Gastrocnemius medialis (tissue), 4 donors: ENCODE results near the gene C1orf174.

ENCODE experiments used
- CTCF ChIP-seq, 5 experiments: fragments of 450-650 bp in 3 of 5; fragments of 200-600 bp in 2 of 5; sonication (generic) in 2 of 5; IDR thresholded peaks in 4 of 5; conservative IDR thresholded peaks in 1 of 5; 1 replicate in 4 of 5; 2 replicates in 1 of 5; pipeline ENCODE4 v1.5.1; 2016 to 2019; ENCODE audit warnings: antibody characterized with exemption in 5 of 5, mild to moderate bottlenecking in 3 of 5, moderate library complexity in 3 of 5
- POLR2A ChIP-seq, 2 donors: fragments of 450-650 bp; IDR thresholded peaks; one replicate each; pipeline ENCODE4 v1.6.1; 2017; ENCODE audit warnings: antibody characterized with exemption in 2 of 2, mild to moderate bottlenecking in 2 of 2, moderate library complexity in 2 of 2

DNA sequence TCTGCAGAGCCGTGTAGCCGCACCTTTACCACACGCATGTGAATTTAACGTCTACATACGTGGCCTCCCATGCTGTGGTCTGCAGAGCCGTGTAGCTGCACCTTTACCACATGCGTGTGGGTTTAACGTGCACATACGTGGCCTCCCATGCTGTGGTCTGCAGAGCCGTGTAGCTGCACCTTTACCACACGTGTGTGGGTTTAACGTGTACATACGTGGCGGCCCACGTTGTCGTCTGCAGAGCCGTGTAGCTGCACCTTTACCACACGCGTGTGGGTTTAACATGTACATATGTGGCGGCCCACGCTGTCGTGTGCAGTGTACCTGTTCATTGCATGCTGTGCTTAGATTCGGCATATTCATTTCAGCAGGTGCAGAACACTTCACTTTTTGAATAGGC is 25.3 kb downstream of the C1orf174 start:
- TF ChIP-seq CTCF (IDR thresholded peaks at IDR 0.05 in 4 of 5, conservative IDR thresholded peaks at IDR 0.05 in 1 of 5) = no peak
- no peak for TF ChIP-seq POLR2A (IDR thresholded peaks at IDR 0.05)
